Duodenal mucosa (tissue), 2 donors: Measurements from ENCODE around the gene MS4A18.

Source experiments
- H3K27ac ChIP-seq: one replicate; pipeline ENCODE4 v1.7.0; 2013; ENCODE audit warnings: low read depth, low read length
- H3K27me3 ChIP-seq, 2 donors: one replicate each; pipeline ENCODE4 v1.7.0; 2013; ENCODE audit warnings: low read length in 2 of 2, control low read depth in 1 of 2; ENCODE audit not compliant: insufficient read depth in 2 of 2, control insufficient read depth in 1 of 2
- H3K36me3 ChIP-seq, 2 donors: one replicate each; pipeline ENCODE4 v1.7.0; 2013; ENCODE audit warnings: low read length in 2 of 2, control low read depth in 1 of 2; ENCODE audit not compliant: insufficient read depth in 2 of 2, control insufficient read depth in 1 of 2
- H3K4me1 ChIP-seq, 2 donors: one replicate each; pipeline ENCODE4 v1.7.0; 2013; ENCODE audit warnings: low read length in 2 of 2, control low read depth in 1 of 2; ENCODE audit not compliant: insufficient read depth in 2 of 2, control insufficient read depth in 1 of 2
- H3K4me3 ChIP-seq, 2 donors: one replicate each; pipeline ENCODE4 v1.7.0; 2013; ENCODE audit warnings: low read length in 2 of 2, low read depth in 1 of 2
- H3K9ac ChIP-seq, 2 donors: one replicate each; pipeline ENCODE4 v1.7.0; 2013; ENCODE audit warnings: low read length in 2 of 2, low read depth in 1 of 2
- H3K9me3 ChIP-seq, 2 donors: one replicate each; pipeline ENCODE4 v1.7.0; 2013; ENCODE audit warnings: low read length in 2 of 2, control low read depth in 1 of 2; ENCODE audit not compliant: control insufficient read depth in 1 of 2

Gene MS4A18

DNA sequence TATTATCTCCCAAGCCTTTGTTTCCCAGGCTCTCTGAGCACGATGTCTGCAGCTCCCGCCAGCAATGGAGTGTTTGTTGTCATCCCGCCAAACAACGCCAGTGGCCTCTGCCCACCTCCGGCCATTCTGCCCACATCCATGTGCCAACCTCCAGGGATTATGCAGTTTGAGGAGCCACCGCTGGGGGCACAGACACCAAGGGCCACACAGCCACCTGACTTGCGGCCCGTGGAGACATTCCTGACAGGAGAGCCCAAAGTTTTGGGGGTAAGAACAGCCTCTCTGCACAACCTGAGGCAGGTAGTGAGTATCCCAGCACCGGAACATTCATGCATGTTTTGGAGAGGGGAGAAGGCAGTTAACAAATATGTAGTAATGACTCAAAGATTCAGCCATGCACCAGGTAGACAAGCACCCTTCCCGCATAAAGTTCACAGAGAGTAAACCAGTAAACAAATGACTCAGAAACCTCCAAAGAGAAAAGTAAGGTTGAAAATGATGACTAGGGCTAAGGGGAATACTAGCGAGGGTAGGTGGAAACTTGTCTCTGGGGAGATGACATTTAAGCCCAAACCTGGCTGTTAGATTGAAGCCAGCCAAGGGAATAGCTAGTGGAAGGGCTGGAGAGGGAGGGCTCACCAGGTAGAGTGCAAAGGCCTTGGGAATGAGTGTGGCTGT is 39.3 kb downstream of the MS4A18 start:
- Histone ChIP-seq H3K27me3 (no peaks in the 10 kb centered on the region), H3K9me3 (no peaks in the 10 kb centered on the region), H3K9ac (no peak overlapping the region), H3K36me3 (no peaks in the 10 kb centered on the region), H3K27ac (no peak overlapping the region), H3K4me3 (no peak overlapping the region), H3K4me1 (no peaks in the 10 kb centered on the region)

DNA sequence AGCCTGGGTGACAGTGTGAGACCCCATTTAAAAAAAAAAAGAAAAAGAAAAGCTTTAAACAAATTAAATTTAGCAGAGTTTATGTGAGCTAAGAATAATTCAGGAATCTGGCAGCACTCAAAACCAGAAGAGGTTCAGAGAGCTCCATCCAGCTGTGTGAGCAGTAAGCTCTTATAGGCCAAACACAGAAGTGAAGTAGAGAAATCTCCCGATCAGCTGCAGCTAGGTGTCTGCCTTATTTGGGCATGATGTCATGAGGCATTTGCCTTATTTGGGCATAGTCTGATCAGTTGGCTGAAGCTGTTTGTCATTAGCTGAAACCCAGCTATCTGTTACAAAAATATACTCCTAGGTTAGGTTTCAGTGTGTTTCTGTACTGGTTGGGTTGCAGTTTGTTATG is 40.4 kb downstream of the MS4A18 start:
- Histone ChIP-seq H3K4me3 (no peak overlapping the region), H3K36me3 (no peaks in the 10 kb centered on the region), H3K9me3 (no peaks in the 10 kb centered on the region), H3K4me1 (no peaks in the 10 kb centered on the region), H3K27ac (no peak overlapping the region), H3K27me3 (no peaks in the 10 kb centered on the region), H3K9ac (no peak overlapping the region)

- Histone ChIP-seq H3K9ac (no peak overlapping the region), H3K4me1 (no peaks in the 10 kb centered on the region), H3K4me3 (no peak overlapping the region), H3K27me3 (no peaks in the 10 kb centered on the region), H3K27ac (no peak overlapping the region), H3K36me3 (no peaks in the 10 kb centered on the region), H3K9me3 (no peaks in the 10 kb centered on the region)
Measured at GRCh38 chr11:60765355-60765754, 40.8 kb downstream of the MS4A18 start.

DNA sequence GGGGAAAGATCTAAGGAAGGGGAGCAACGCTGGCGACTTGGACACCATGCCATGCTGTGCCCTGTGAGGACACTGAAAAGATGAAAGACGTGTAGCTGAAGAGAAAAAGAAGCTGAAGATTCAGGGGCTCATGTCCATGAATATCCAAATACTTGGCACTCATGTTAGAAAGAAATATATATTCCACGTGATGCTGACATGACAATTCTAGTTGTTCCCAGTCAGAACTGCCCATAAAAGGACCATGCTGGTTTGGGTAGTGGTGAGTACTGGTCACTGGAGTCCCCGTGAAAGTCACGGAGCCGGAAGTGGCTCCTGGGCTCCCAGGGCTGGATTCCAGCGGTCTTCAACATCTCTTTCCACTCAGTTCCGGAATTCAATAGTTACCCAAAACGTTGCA is 42.0 kb downstream of the MS4A18 start:
- no peaks in the 10 kb centered on the region for H3K4me1 ChIP-seq
- no peak overlapping the region for H3K4me3 ChIP-seq
- H3K36me3 ChIP-seq = no peaks in the 10 kb centered on the region
- H3K27ac ChIP-seq = no peak overlapping the region
- no peaks in the 10 kb centered on the region for H3K9me3 ChIP-seq
- no peak overlapping the region for H3K9ac ChIP-seq
- H3K27me3 ChIP-seq = no peaks in the 10 kb centered on the region

DNA sequence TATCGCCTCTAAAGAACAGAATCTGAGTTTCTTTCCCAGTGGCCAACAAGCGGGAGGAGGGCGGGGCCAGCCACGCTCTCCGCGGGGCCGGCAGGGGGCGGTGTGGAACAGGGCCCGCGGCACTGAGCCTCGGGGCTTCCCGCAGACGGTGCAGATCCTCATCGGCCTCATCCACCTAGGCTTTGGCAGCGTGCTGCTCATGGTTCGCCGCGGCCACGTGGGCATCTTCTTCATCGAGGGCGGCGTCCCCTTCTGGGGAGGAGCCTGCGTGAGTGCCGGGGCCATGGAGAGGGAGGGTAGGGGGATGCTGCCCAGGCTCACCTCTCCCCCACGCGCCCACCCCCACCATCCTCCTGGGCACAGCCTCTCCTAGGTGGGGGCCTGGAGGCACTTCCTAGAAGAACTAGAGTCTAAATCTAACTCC is 42.9 kb downstream of the MS4A18 start:
- peaks cover 0 to 6% of the 10 kb centered on the region in 2 donors for H3K27me3 ChIP-seq
- no peaks in the 10 kb centered on the region for H3K9me3 ChIP-seq
- H3K4me1 ChIP-seq = no peaks in the 10 kb centered on the region
- H3K27ac ChIP-seq = no peak overlapping the region
- no peak overlapping the region for H3K4me3 ChIP-seq
- H3K9ac ChIP-seq = no peak overlapping the region
- no peaks in the 10 kb centered on the region for H3K36me3 ChIP-seq

DNA sequence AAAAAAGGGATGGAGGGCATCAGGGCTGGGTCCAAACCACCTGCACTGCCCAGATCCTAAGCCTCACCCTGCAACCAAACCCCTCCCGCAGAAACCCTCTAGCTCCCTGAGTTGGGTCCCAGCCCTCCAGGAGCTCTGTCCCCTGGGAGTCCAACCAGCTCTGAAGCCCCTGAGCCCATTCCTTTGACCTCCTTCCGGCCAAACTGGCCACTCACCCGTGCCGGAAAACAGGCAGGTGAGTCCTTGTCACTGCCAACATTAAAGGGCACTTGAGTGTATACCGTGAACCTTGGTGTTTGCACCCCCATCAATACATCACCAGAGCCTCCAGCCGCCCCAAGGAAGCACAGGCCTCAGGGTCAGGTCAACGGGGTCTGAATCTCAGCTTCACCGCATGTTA is 43.7 kb downstream of the MS4A18 start:
- Histone ChIP-seq H3K9me3 (no peaks in the 10 kb centered on the region), H3K27ac (no peak overlapping the region), H3K36me3 (no peaks in the 10 kb centered on the region), H3K9ac (no peak overlapping the region), H3K4me3 (no peak overlapping the region), H3K27me3 (peaks cover 0 to 6% of the 10 kb centered on the region in 2 donors), H3K4me1 (no peaks in the 10 kb centered on the region)

GRCh38 chr11:60769273-60769672 is 44.8 kb downstream of the MS4A18 start:
- Histone ChIP-seq H3K27ac (no peak overlapping the region), H3K9me3 (no peaks in the 10 kb centered on the region), H3K9ac (no peak overlapping the region), H3K36me3 (no peaks in the 10 kb centered on the region), H3K4me1 (no peaks in the 10 kb centered on the region), H3K4me3 (no peak overlapping the region), H3K27me3 (peaks cover 0 to 6% of the 10 kb centered on the region in 2 donors)

GRCh38 chr11:60769811-60770210 is 45.3 kb downstream of the MS4A18 start:
- Histone ChIP-seq H3K27ac (no peak overlapping the region), H3K9me3 (no peaks in the 10 kb centered on the region), H3K27me3 (peaks cover 0 to 6% of the 10 kb centered on the region in 2 donors), H3K36me3 (no peaks in the 10 kb centered on the region), H3K4me3 (no peak overlapping the region), H3K9ac (no peak overlapping the region), H3K4me1 (no peaks in the 10 kb centered on the region)

DNA sequence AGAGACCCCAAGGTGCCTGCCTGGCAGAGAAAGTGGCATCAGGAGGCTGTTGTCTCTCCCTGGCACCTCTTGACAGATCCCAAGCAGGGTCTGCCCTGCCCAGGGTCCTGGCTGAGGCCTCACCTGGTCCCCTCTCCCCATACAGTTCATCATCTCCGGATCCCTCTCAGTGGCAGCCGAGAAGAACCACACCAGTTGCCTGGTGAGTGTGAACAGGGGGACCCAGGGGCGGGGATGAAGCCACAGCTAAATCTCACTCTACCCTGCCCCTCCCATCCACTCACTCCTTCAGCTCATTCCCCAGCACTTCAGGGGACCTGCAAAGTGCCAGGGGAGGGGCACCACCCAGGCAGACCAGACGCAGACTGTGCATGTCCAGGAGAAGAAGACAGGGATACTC is 46.6 kb downstream of the MS4A18 start:
- no peaks in the 10 kb centered on the region for H3K9me3 ChIP-seq
- H3K4me3 ChIP-seq = no peak overlapping the region
- H3K9ac ChIP-seq = no peak overlapping the region
- no peaks in the 10 kb centered on the region for H3K36me3 ChIP-seq
- no peak overlapping the region for H3K27ac ChIP-seq
- peaks cover 5% of the 10 kb centered on the region in 2 donors for H3K4me1 ChIP-seq
- peaks cover 0 to 6% of the 10 kb centered on the region in 2 donors for H3K27me3 ChIP-seq

GRCh38 chr11:60771879-60772525 is 47.5 kb downstream of the MS4A18 start:
- peaks cover 5% of the 10 kb centered on the region in 2 donors for H3K4me1 ChIP-seq
- no peaks in the 10 kb centered on the region for H3K36me3 ChIP-seq
- H3K27ac ChIP-seq = no peak overlapping the region
- no peaks in the 10 kb centered on the region for H3K9me3 ChIP-seq
- peaks cover 0 to 6% of the 10 kb centered on the region in 2 donors for H3K27me3 ChIP-seq
- no peak overlapping the region for H3K9ac ChIP-seq
- no peak overlapping the region for H3K4me3 ChIP-seq
